Mesothelial cell of epicardium (in vitro differentiated cells): ENCODE data around the gene HIRIP3. TPM values are rescaled to one million over a fixed set of nuclear protein-coding genes. Genes with fewer than 3 reads are reported as not detected.
"Not testable (repeated sequence)": the region's sequence is repeated elsewhere in the genome, so short reads cannot be mapped to it uniquely, and the experiment has no call there.

ENCODE experiments used
- DNase-seq, 2 experiments: peaks; one replicate each; pipeline ENCODE4 v3.0.0; 2021; ENCODE audit warnings: low spot score in 2 of 2; ENCODE audit not compliant: unreplicated experiment in 2 of 2
- H3K27ac Mint-ChIP-seq: 2 replicates; pipeline ENCODE4 v1.8.0; 2021; ENCODE audit warnings: mixed read lengths
- H3K27me3 Mint-ChIP-seq: 2 replicates; pipeline ENCODE4 v1.8.0; 2021; ENCODE audit warnings: low read depth, mixed read lengths
- H3K36me3 Mint-ChIP-seq: 2 replicates; pipeline ENCODE4 v1.8.0; 2021; ENCODE audit warnings: mixed read lengths
- H3K4me1 Mint-ChIP-seq: 2 replicates; pipeline ENCODE4 v1.8.0; 2021; ENCODE audit warnings: mixed read lengths
- H3K4me3 Mint-ChIP-seq: 2 replicates; pipeline ENCODE4 v1.8.0; 2021; ENCODE audit warnings: mild to moderate bottlenecking, moderate library complexity, mixed read lengths
- H3K9me3 Mint-ChIP-seq: 2 replicates; pipeline ENCODE4 v1.8.0; 2021; ENCODE audit warnings: mixed read lengths
- CTCF ChIP-seq: fragments of 200-600 bp; sonication (generic); IDR thresholded peaks from one replicate; pipeline ENCODE4 v1.5.0; 2021; ENCODE audit warnings: antibody characterized with exemption; ENCODE audit not compliant: unreplicated experiment
- total RNA-seq: library from RNA; stranded (reverse); gene quantifications from 3 replicates; pipeline ENCODE4 v1.2.1, GENCODE V29; 2021

Gene HIRIP3
- total RNA-seq = 8.6 to 10.9 TPM (median 9.7 TPM) in 3 replicates

GRCh38 chr16:29995324-29995910, at the start of gene HIRIP3:
Gene HIRIP3, minus strand, starts transcription at chr16:29995617. Its CDS starts 12 bp downstream, at chr16:29995605.
- H3K27ac Mint-ChIP-seq = peak within 1 kb of the TSS; percentile 98
- peak within 1 kb of the TSS; percentile 99 for H3K4me3 Mint-ChIP-seq
- H3K27me3 Mint-ChIP-seq = no peaks in the 10 kb centered on the region

DNA sequence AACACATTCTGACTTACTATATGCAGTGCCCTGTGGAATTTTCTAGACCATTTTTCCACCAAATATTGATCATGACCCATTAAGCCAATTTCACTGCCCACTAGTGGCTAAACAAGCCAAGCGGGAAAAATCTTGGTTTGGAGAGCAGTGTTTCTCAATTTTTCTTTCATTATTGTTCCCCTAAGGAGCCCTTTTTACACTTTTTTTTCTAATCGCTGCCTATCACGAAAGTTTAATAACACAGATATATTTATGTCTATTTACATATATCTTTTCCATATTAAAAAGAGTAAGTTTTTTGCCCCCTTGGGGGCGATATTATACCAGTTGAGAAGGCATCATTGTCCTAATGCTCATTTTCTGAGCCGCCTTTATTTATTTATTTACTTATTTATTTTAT, 46.4 kb upstream of the HIRIP3 start:
- H3K27me3 Mint-ChIP-seq = peaks cover 19% of the 10 kb centered on the region
- H3K36me3 Mint-ChIP-seq = no peaks in the 10 kb centered on the region
- H3K4me3 Mint-ChIP-seq = no peak overlapping the region
- H3K4me1 Mint-ChIP-seq = no peaks in the 10 kb centered on the region
- no peak for DNase-seq
- TF ChIP-seq CTCF = peak; percentile 60
- no peaks in the 10 kb centered on the region for H3K9me3 Mint-ChIP-seq
- H3K27ac Mint-ChIP-seq = no peak overlapping the region

More at GRCh38 chr16:29995324-29995910, at the start of gene HIRIP3:
- Mint-ChIP-seq H3K36me3 (peaks cover 3% of the 10 kb centered on the region), H3K9me3 (no peaks in the 10 kb centered on the region), H3K4me1 (peaks cover 20% of the 10 kb centered on the region)
- peak; percentile 67 to 87 for DNase-seq
- TF ChIP-seq CTCF = no peak

- not testable (repeated sequence) for H3K27ac Mint-ChIP-seq, H3K4me3 Mint-ChIP-seq, H3K9me3 Mint-ChIP-seq, H3K36me3 Mint-ChIP-seq, H3K4me1 Mint-ChIP-seq, DNase-seq
- peaks cover 29% of the 10 kb centered on the region for H3K27me3 Mint-ChIP-seq
These were observed 45.3 kb upstream of the HIRIP3 start for GRCh38 chr16:30040690-30041089.

DNA sequence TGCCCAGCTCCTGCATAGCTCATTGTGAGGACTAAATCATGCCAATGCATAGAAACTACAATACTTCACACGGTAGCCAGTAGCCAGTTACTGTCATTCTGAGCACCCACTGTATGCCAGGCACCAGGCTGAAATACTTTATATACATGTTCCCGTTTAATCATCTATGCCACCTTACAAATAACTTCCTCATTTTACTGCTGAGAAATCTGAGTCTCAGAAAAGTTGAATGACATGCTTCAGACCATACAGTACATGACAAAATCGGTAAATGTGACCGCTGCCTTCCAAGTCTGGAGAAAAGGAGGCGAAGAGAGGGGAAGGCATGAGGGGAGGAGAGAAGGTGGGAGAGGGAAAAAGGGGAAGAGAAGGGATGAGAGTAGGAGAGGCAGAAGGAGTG, 44.8 kb upstream of the HIRIP3 start:
- no peak overlapping the region for H3K27ac Mint-ChIP-seq
- H3K36me3 Mint-ChIP-seq = no peaks in the 10 kb centered on the region
- no peak for DNase-seq
- H3K4me1 Mint-ChIP-seq = no peaks in the 10 kb centered on the region
- no peaks in the 10 kb centered on the region for H3K9me3 Mint-ChIP-seq
- H3K27me3 Mint-ChIP-seq = peaks cover 32% of the 10 kb centered on the region
- no peak for TF ChIP-seq CTCF
- no peak overlapping the region for H3K4me3 Mint-ChIP-seq

DNA sequence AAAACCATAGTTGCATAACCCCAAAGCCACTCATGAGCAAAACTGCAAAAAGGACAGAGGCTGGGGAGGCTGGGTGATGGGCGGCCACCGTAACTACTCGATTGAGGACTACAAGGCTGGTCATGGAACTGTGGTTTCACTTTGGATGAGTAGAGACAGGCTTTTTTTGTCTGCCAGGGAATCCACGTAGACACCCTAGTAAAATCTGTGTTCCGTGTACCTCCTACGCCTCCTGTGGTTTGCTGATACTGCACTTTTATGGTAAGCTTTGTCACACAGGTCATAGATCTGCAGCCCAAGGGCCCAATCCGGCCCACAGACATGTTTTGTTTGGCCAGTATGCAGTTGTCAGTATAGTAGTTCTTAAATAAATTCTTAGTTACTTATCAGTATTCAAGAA, 37.9 kb upstream of the HIRIP3 start:
- no peak for DNase-seq
- Mint-ChIP-seq H3K36me3 (no peaks in the 10 kb centered on the region), H3K4me3 (no peak overlapping the region), H3K27ac (no peak overlapping the region), H3K27me3 (peaks cover 88% of the 10 kb centered on the region), H3K9me3 (no peaks in the 10 kb centered on the region), H3K4me1 (peaks cover 9% of the 10 kb centered on the region)
- no peak for TF ChIP-seq CTCF

DNA sequence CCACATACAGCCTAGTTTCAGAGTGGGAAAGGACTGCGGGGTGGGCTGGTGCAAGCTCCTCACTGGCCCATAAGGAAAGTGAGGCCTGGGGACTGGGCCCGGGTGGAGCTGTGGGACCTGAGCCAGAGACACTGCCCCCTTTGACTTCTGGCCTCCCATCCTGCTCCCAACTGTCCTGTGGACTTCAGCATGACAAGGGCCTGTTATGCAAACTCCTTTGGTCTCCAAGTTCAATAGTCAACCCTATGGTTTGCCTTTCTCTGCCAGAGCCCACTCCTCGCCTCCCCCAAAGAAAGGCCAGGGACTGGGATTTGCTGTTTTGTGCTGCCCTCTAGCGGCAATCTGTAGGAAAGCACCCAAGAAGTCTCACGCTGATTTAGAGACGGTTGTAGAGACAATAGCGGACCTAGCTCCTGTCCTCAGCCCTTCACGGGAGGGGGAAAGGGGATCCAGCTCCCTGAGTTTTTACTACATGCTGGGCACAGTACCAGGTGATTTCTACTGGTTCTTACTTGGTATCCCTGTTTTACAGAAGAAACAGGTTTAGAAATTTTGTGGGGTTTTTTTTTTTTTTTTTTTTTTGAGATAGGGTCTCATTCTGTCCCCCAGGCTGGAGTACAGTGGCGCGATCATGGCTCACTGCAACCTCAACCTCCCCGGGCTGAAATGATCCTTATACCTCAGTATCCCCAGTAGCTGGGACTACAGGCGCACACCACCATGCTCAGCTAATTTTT, 36.8 kb upstream of the HIRIP3 start:
- Mint-ChIP-seq H3K4me3 (peak overlapping the region; percentile 49), H3K27me3 (peaks cover 90% of the 10 kb centered on the region), H3K4me1 (peaks cover 9% of the 10 kb centered on the region), H3K36me3 (no peaks in the 10 kb centered on the region), H3K9me3 (no peaks in the 10 kb centered on the region), H3K27ac (no peak overlapping the region)
- peak; percentile 79 for TF ChIP-seq CTCF
- DNase-seq = peak in 1 of 2 experiments; percentile 65
